GM18520 (cell line): ENCODE results near the gene PRR30.
"Not testable (repeated sequence)": the region's sequence is repeated elsewhere in the genome, so short reads cannot be mapped to it uniquely, and the experiment has no call there.

Experiments
- ATAC-seq: cut with Tn5 transposase; IDR thresholded peaks from one replicate; pipeline ENCODE4 v1.9.1; 2021; ENCODE audit not compliant: unreplicated experiment

Gene PRR30

DNA sequence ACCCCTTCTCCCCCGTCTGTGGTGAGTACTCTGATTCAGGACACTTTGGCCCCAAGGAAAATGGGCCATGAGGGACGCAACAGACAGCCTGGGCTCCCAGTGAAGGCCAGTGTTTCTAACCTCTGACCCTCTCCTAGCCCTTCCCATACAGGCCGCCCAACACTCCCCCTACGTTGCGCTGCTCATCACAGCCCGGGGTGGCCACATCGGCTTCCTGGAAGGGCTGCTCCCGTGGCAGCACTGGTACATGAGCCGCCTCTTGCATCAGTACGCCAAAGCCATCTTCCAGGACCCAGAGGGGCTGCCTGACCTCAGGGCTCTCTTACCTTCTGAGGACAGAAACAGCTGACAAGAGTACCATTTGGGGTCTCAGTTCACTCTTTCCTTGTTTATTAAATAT is 8.8 kb downstream of the PRR30 start:
- ATAC-seq, result no peak

DNA sequence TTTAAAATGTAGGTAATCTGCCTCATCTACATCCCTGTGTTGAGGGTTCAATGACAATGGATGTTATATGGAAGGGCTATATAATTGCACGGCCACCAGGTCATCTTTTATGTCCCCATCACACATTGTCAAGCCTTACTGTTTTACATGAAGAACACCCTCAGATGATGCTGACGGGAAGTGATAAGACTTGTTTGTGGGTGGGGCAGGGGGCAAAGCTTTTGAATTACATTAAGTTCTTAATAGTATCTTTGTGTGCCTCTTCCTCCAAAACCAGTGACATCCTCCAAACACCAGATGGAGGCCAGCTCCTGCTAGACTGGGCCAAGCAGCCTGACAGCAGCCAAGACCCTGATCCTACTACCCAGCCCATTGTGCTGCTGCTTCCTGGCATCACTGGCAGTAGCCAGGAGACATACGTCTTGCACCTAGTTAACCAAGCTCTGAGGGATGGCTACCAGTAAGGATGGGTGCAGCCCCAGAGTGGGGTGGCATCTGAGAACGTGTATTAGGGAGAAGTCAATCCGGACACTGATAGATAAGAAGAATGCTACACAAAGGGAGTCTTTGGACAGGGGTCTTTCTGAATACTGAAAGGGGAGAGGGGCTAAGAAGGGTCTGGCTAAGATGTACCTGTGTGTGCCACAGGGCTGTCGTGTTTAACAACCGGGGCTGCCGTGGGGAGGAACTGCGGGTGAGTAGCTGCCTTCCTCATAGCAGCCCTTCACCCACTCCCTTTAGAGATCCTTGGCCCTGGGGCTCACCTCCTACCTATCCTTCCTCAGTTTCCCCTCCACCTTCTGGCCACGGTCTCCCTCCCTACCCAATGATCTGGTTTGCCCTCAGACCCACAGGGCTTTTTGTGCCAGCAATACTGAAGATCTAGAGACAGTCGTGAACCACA is 10.3 kb downstream of the PRR30 start:
- ATAC-seq, result no peak

DNA sequence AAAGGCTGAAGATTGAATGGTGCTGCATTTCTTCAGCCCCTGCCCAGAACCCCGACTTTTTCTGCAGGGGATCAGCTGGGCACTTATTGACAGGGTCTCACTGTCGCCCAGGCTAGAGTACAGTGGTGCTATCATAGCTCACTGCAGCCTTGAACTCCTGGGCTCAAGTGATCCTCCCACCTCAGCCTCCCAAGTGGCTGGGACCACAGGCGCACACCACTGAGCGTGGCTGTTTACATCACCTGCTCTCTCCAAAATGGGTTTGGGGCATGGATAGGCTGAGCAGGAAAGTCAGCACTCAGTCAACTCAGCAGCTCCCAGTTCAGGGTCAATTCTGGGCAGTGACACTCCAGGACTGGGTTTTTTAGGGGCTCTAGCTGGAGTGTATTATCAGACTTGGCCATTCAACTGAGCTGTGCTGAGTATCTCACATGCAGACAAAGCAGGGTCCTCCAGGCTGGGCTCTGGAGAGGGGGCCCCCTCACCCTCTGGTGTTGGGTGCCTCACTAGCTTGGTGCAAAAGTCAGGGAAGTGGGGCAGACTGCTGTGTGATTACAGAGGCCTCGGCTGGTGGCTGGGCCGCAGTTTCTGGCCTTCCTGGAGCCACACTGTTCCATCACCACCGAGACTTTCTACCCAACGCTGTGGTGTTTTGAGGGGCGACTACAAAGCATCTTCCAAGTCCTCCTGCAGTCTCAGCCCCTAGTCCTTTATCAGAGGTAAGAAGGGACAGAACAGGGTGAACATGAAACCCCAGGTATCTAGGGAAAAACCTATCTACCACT is 11.1 kb downstream of the PRR30 start:
- ATAC-seq, result no peak

DNA sequence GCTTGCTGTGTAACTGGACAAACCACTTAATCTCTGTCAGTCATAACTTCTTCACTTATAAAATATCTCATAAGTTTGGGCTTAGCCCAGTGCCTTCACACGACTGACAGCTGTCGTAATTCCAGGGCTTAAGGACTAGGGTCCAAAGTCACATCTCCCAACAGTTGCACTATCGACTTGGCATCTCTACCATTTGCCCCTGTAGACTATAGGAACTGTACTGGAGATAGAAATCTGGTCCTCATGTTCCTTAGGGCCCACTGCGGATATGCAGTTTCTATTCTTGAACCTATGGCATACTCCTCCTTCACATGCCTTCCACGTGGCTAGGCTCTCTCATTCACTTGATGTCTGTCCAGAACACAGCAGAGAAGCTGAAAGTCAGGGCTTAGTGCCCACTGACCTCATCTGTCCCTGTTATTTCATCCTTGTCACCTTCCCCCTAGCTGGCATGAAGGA is 12.9 kb downstream of the PRR30 start:
- no peak for ATAC-seq

DNA sequence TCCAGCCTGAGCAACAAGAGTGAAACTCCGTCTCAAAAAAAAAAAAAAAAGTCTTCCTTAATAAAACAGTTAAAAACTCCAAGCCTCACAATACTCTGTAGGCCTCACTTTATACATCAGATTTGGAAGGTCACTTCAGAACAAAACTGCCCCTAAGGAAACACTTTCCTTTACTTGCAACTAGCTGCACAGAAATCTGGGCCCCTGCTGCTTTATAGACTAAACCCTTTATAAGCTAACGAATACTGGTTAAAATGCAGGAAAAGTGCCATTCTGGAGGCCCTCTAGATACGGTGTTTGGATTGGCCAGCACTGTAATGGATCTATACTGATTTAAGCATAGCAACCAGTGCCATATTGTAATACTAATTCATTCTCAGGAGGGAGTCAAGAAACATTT is 14.1 kb downstream of the PRR30 start:
- ATAC-seq, result no peak

DNA sequence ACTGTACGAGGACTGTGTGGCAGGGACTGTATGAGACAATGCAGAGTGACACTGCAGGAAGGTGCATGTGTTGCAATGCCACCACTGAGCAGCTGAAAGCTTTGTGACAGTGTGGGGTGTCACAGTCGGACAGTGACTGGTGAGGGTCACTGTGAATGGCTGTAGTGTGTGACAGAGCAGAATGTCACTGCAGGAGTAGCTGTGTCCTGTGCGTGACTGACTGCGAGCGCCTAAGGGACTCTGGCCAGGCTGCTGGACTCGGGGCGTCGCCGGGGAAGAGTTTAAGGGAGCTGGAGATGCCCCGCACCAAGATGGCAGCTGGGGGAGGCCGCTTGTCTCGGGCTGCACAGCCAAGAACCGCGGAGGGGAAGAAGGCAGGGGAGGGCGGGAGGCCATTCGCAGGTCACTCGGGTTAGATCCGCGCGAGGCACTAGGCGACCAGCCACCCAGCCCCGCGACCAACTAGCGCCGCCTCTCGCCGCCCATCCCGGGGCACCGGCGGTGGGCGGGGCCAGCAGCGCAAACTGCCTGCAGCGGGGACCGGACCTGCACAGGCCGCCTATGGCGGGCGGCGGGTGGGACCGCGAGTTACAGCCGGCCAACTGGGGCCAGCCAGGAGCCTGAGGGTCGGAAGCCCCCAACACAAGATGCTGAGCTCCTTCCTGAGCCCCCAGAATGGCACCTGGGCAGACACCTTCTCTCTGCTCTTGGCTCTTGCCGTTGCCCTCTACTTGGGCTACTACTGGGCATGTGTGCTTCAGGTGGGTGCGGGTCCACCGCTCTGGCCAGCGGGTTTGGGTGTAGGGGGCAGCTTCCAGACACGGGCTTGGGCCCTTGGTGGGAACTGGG is 15.7 kb downstream of the PRR30 start, which contains the start of gene ABHD1:
Gene ABHD1, plus strand, starts transcription at position 514 of the 849 bp plus-strand sequence. Its CDS starts 134 bp downstream, at position 648.
- ATAC-seq, result no peak

DNA sequence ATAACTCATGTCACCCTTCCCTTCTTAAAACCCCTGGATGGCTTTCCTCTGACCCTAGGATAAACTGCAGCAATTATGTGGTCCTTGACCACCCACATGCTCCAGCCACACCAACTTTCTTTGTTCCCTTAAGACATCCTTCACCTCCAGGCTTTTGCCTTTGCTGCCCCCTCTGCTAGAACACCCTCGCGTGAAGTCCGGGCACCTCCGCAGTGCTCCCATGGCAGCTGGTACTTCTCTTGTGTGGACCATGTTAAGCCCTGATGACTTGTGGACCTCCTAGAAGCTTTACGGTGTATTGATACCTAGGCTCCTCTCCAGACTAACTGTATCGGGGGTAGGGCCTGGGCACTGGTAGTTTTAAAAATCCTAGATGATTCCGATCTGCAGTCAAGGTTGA is 16.4 kb downstream of the PRR30 start:
- no peak for ATAC-seq

DNA sequence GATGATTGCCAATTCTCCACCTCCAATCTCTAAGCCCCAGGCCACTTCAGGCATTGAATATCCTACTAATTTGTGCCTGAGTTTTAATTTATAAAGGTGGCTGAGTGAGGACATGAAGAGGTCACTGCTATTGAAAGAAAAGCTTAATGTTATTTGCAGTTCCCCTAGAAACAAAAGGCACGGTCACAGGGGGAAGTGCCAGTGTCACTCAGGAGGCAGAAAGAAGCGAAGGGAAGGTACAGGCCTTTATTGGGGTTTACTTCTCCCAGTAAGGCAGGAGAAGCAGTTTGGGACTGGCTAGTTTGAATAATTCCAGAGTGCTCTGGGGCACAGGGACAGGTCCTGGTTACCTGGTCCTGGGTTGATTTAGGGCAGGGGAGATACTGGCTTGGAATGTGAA is 17.3 kb downstream of the PRR30 start:
- no peak for ATAC-seq

DNA sequence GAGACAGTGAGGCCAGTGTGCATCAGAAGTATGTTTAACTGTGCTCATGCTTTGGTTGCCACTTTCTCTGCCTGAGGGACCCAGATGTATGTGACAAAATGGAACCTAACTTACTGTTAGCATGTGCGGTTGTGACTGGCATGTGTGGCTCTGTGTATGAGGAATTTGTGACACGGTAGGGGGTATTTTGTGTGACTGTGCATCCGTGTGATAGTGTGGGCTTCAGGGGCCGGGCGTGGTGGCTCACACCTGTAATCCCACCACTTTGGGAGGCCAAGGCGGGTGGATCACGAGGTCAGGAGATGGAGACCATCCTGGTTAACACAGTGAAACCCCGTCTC is 19.9 kb downstream of the PRR30 start:
- ATAC-seq, result not testable (repeated sequence)

DNA sequence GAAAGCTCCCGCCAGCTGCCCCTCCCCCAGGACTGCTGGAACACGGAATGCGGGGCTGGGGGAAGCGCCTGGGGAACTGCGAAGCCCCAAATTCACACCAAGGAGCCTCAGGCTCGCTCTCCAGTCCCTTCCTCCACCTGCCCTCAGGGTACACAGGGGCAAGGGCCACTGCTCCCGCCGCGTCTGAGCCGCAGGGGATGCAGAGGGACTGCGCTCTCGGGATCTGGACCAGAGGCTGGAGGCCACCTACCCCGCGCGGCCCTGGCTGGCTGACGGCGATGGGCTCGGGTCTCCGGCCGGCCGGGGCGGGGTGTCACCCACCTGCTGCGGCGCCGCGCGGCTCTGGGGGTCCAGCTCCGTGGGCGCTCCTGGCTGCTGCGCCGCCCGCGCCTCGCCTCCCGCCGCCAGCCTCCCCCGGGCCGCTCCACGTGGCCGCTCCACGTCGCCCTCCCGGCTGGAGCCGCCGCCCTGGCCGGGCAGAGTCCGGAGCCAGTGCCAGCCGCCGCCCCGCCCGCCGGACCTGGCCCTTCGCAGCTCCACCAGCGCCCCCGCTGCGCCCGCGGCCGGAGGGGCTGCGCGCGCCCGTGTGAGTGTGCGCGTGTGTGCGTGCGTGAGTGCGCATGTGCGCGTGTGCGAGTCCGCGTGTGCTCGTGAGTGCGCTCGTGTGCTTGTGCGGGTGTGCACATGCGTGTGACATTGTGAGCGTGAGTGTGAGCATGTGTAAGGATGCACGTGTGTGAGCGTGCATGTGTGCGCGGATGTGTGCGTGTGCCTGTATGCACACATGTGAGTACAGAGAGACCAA is 20.5 kb downstream of the PRR30 start, which contains the start of gene CGREF1:
Gene CGREF1, minus strand, starts transcription at position 604 of the 805 bp plus-strand sequence. CDS start 14,762 bp downstream, outside the sequence.
- no peak for ATAC-seq

DNA sequence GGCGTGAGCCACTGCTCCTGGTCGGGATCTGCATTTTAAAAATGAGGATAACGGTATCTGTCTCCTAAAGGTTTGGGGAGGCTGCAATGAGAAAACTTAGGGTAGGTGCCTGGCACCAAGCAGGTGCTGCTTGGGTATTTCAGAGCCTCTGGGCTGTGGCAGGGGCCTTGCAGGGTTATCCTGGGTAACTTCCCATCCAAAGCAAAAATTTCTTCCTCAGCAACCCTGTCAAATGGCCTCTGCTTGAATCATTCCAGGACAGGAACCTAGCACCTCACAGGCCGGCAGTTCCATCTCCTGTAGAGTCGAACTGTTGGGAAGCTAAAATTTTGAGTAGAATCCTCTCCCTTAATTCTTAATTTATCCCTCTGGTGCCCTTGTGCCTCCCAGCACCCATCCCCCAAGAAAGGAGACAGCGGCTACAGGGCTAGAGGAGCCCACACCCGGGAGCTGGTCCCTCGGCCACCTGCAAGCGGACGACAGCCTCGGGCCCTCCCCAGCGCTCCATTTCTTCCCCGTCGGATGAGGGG is 21.1 kb downstream of the PRR30 start:
- no peak for ATAC-seq

DNA sequence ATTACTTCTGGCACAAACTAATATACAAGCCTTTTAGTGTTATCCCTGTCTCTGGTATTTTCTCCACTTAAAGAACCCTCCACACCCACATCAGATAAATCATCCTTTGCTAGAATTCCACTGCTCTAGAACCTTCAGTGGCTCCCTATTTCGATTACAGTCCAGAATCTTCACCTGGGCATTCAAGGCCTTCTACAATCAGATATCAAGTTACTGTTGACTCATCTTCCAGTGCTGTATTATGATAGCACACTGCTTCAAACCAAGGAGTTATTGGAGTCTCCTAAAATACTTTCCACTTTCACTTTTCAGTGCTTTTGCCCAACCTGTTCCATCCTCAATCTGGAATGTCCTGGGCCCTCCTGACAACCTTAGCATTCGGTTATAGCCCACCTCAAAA is 23.7 kb downstream of the PRR30 start:
- ATAC-seq, result no peak

DNA sequence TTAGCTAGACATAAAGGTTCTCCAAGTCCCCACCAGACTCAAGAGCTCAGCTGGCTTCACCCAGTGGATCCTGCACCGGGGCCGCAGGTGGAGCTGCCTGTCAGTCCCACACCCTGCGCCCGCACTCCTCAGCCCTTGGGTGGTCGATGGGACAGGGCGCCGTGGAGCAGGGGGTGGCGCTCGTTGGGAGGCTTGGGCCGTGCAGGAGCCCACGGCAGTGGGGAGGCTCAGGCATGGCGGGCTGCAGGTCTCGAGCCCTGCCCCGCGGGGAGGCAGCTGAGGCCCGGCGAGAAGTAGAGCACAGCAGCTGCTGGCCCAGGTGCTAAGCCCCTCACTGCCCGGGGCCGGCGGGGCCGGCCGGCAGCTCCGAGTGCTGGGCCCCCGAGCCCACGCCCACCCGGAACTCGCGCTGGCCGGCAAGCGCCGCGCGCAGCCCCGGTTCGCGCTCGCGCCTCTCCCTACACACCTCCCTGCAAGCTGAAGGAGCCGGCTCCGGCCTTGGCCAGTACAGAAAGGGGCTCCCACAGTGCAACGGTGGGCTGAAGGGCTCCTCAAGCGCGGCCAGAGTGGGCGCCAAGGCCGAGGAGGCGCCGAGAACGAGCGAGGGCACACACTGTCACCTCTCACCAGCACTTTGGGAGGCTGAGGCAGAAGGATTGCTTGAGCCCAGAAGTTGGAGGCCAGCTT is 27.7 kb downstream of the PRR30 start:
- not testable (repeated sequence) for ATAC-seq

DNA sequence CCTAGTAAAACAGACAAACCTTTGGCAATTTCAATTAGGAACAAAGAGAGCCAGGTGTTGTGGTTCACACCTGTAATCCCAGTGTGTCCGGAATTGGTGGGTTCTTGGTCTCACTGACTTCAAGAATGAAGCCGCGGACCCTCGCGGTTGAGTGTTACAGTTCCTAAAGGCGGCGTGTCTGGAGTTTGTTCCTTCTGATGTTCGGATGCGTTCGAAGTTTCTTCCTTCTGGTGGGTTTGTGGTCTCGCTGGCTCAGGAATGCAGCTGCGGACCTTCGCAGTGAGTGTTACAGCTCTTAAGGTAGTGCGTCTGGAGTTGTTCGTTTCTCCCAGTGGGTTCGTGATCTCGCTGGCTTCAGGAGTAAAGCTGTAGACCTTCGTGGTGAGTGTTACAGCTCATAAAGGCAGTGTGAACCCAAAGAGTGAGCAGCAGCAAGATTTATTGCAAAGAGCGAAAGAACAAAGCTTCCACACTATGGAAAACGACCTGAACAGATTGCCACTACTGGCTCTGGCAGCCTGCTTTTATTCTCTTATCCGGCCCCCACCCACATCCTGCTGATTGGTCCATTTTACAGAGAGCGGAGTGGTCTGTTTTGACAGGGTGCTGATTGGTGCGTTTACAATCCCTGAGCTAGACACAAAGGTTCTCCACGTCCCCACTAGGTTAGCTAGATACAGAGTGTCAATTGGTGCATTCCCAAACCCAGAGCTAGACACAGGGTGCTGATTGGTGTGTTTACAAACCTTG is 28.4 kb downstream of the PRR30 start:
- ATAC-seq, result not testable (repeated sequence)

DNA sequence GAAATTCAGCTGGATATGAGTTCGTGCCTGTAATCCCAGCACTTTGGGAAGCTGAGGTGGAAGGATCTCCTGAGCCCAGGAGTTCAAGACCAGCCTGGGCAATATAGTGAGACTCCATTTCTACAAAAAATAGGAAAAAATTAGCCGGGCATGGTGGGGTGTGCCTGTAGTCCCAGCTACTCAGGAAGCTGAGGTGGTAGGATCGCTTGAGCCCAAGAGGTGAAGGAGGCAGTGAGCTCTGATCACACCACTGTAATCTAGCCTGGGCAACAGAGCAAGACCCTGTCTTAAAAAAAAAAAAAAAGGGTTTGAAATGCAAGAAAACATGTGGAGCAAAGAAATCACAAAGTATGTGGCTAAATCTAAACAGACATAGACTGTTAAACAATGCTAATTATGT is 30.1 kb downstream of the PRR30 start:
- no peak for ATAC-seq

DNA sequence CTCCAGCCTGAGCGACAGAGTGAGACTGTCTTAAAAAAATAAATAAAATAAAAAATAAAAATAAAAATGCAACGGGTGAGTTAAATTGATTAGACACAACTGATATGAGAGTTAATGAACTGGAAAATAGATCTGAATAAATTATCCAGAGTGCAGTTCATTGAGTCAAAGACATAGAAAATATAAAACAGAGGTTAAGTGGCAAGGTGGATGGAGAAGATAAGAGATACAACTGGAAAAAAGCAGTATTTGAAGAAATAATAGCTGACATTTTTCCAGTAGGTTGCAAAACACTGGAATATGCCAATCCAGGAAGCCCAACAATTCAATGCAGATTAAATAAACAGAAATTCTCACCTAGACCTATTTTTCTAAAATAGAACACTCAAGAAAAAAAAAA is 31.0 kb downstream of the PRR30 start:
- no peak for ATAC-seq

DNA sequence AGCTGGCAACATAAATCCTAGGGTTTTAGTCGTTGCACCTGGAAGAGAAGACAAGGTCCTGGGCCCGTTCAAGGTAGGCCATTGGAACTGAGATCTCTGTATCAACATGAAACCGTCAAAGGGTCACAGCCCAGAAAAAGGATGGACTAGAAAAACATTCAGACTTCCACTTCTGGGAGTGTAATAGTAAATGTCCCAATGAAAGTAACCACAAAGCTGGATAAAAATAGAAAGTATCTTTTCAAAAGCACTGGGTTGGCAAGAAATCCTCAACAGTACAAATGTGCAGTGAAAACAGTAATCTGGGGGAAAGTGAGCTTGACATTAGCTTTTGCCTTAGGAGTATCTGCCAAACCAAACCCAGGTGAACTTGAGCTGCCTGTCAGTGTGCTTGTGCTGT is 33.2 kb downstream of the PRR30 start:
- ATAC-seq, result no peak

DNA sequence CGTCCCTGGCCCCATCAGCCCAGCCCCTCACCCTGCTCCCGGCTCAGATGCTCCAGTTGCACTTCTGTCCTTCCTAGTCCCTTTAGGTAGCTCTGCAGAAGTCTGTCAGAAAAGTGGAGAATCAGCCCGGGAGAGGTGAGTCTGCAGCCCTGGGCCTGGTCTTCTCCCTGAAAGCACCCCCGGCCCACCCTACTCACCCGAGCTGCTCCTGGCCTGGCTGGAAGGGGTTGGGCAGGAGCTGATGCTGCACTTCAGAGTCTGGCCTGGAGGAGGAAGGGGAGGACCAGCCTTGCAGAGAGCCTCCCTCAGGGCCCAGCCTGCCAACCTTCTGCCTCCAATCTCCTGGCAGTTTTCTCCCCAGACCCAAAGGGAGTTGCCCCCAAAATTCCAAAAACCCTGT is 36.9 kb downstream of the PRR30 start:
- no peak for ATAC-seq

DNA sequence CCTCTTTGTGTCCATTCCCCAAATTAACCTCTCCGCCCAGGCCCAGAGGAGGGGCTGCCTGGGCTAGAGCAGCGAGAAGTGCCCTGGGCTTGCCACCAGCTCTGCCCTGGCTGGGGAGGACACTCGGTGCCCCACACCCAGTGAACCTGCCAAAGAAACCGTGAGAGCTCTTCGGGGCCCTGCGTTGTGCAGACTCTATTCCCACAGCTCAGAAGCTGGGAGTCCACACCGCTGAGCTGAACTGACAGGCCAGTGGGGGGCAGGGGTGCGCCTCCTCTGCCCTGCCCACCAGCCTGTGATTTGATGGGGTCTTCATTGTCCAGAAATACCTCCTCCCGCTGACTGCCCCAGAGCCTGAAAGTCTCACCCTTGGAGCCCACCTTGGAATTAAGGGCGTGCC is 39.2 kb downstream of the PRR30 start:
- ATAC-seq, result no peak
